ENCODE results near the gene SFMBT2. TPM values are rescaled to one million over a fixed set of nuclear protein-coding genes. Genes with fewer than 3 reads are reported as not detected.

Gene SFMBT2
- total and polyA plus RNA-seq, 2 of the 13 experiments (the other 11 are each of a cell fraction or from before 2014, with no cell fraction given): 0.01 to 0.02 TPM

DNA sequence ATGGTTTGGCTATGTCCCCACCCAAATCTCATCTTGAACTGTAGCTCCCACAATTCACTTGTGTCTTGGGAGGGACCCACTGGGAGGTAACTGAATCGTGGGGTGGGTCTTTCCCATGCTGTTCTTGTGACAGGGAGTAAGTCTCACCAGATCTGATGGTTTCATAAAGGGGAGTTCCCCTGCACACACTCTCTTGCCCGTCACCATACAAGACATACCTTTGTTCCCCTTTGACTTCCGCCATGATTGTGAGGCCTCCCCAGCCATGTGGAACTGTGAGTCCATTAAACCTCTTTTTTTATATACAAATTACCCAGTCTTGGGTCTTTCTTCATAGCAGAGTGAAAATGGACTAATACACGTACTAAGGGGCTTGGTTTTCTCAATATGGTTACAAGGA lies 106.7 kb downstream of the SFMBT2 start (continued):
- TF ChIP-seq NR2F1 (CRISPR knock-in tag; IDR thresholded peaks at IDR 0.05): no peak
- TF ChIP-seq, protein P1, sequence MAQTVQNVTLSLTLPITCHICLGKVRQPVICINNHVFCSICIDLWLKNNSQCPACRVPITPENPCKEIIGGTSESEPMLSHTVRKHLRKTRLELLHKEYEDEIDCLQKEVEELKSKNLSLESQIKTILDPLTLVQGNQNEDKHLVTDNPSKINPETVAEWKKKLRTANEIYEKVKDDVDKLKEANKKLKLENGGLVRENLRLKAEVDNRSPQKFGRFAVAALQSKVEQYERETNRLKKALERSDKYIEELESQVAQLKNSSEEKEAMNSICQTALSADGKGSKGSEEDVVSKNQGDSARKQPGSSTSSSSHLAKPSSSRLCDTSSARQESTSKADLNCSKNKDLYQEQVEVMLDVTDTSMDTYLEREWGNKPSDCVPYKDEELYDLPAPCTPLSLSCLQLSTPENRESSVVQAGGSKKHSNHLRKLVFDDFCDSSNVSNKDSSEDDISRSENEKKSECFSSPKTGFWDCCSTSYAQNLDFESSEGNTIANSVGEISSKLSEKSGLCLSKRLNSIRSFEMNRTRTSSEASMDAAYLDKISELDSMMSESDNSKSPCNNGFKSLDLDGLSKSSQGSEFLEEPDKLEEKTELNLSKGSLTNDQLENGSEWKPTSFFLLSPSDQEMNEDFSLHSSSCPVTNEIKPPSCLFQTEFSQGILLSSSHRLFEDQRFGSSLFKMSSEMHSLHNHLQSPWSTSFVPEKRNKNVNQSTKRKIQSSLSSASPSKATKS (CRISPR knock-in tag; IDR thresholded peaks at IDR 0.05): no peak
- no peak for TF ChIP-seq ZNF510 (CRISPR knock-in tag; IDR thresholded peaks at IDR 0.05; ENCODE audit: low read depth)

DNA sequence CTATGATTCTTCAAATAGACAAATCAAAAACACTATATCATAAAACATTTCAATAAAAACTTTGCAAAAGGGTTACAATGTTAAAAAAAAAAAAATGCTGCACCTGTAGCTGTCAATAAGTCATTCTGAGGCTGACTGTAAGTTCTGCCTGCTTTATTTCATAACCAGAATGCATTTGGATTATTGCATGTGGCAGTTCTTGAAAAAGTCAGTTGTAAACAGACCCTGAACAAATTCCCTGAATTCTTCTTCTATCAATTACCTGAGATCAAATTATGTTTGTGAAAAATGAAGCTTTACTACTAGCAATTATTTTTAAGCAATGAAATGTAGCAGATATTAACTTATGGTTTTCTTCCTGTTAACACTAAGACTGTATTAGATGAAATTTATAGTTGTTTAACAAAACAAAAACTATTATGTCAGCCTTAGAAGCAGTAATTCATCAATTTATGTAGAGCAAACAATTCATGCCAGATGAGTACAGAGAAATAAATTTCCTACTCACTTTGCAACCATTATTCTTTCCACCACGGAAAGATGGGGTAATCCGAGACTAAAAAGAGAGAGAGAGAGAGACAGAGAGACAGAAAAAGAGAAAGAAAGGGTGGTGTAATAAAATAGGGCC lies 107.8 kb downstream of the SFMBT2 start:
- ATAC-seq: no peak
- FAIRE-seq: no peak
- POLR2A ChIA-PET: no interaction called here
- in situ Hi-C loops (cut with HindIII; ENCODE audit: extremely low pct_ligation_motif_present, low pct_unique_long_range_greater_than_20kb) (no loop called here), intact Hi-C loops (cut with micrococcal nuclease; ENCODE audit: unreplicated experiment) (no loop called here)
- no TSS peak for BruUV-seq (replicated peaks)
- Histone ChIP-seq H3K9me3 (ENCODE audit: low read length) (no peaks in the 10 kb centered on the region), H3K27me3 (ENCODE audit: control insufficient read depth in 1 of 2, insufficient read depth in 2 of 2, low read length in 2 of 2) (peaks cover 0 to 17% of the 10 kb centered on the region in 2 experiments; a peak in 1 of 5 replicates), H3K4me2 (ENCODE audit: low read depth, low read length) (no peak overlapping the region), H3K4me1 (ENCODE audit: insufficient read depth, low read length) (no peaks in the 10 kb centered on the region), H3K9ac (ENCODE audit: insufficient read depth, low read depth, low read length) (no peak overlapping the region), H3K27ac (ENCODE audit: extremely low read length, insufficient read depth, low read length) (no peak overlapping the region), H2AFZ (ENCODE audit: low read length) (no peak overlapping the region), H3K4me3 (replicated peaks in 1 of 3; ENCODE audit: insufficient read depth in 1 of 3, low read depth in 2 of 3, low read length in 3 of 3) (no peak overlapping the region), H4K20me1 (ENCODE audit: insufficient read depth, low read length) (no peaks in the 10 kb centered on the region), H3K36me3 (replicated peaks in 1 of 2; ENCODE audit: control insufficient read depth in 1 of 2, insufficient read depth in 2 of 2, low read length in 2 of 2) (no peaks in the 10 kb centered on the region), H3K79me2 (ENCODE audit: insufficient read depth, low read length) (no peaks in the 10 kb centered on the region)
- CTCF ChIA-PET (ENCODE audit: low intra/inter-chr PET ratio, low total read pairs): no interaction called here
- no peak for DNase-seq (ENCODE audit: low spot score)
- 0% methylated on average over 2 of the region's 2 CpGs for WGBS (ENCODE audit: low lambda C conversion rate)
- no peak for TF ChIP-seq MATR3 (CRISPR knock-in tag; IDR thresholded peaks at IDR 0.05)
- TF ChIP-seq, protein P2, sequence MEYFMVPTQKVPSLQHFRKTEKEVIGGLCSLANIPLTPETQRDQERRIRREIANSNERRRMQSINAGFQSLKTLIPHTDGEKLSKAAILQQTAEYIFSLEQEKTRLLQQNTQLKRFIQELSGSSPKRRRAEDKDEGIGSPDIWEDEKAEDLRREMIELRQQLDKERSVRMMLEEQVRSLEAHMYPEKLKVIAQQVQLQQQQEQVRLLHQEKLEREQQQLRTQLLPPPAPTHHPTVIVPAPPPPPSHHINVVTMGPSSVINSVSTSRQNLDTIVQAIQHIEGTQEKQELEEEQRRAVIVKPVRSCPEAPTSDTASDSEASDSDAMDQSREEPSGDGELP (IDR thresholded peaks at IDR 0.05; ENCODE audit: borderline replicate concordance, low read depth): no peak
- no peak for TF ChIP-seq WIZ (CRISPR knock-in tag; IDR thresholded peaks at IDR 0.05)
- TF ChIP-seq ZNF616 (CRISPR knock-in tag; IDR thresholded peaks at IDR 0.05; ENCODE audit: low read depth): no peak
- TF ChIP-seq, protein P3, sequence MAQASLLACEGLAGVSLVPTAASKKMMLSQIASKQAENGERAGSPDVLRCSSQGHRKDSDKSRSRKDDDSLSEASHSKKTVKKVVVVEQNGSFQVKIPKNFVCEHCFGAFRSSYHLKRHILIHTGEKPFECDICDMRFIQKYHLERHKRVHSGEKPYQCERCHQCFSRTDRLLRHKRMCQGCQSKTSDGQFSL (CRISPR knock-in tag; IDR thresholded peaks at IDR 0.05): no peak
- no peak for TF ChIP-seq BCL6 (CRISPR knock-in tag; IDR thresholded peaks at IDR 0.05)
- no peak for TF ChIP-seq ARID2 (CRISPR knock-in tag; IDR thresholded peaks at IDR 0.05; ENCODE audit: borderline replicate concordance)
- TF ChIP-seq, protein P4, sequence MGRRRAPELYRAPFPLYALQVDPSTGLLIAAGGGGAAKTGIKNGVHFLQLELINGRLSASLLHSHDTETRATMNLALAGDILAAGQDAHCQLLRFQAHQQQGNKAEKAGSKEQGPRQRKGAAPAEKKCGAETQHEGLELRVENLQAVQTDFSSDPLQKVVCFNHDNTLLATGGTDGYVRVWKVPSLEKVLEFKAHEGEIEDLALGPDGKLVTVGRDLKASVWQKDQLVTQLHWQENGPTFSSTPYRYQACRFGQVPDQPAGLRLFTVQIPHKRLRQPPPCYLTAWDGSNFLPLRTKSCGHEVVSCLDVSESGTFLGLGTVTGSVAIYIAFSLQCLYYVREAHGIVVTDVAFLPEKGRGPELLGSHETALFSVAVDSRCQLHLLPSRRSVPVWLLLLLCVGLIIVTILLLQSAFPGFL (CRISPR knock-in tag; IDR thresholded peaks at IDR 0.05): no peak
- TF ChIP-seq TCF7L2 (IDR thresholded peaks at IDR 0.05; ENCODE audit: low read depth, low read length): no peak
- TF ChIP-seq RORA (CRISPR knock-in tag; IDR thresholded peaks at IDR 0.05): no peak
- TF ChIP-seq, protein P5, sequence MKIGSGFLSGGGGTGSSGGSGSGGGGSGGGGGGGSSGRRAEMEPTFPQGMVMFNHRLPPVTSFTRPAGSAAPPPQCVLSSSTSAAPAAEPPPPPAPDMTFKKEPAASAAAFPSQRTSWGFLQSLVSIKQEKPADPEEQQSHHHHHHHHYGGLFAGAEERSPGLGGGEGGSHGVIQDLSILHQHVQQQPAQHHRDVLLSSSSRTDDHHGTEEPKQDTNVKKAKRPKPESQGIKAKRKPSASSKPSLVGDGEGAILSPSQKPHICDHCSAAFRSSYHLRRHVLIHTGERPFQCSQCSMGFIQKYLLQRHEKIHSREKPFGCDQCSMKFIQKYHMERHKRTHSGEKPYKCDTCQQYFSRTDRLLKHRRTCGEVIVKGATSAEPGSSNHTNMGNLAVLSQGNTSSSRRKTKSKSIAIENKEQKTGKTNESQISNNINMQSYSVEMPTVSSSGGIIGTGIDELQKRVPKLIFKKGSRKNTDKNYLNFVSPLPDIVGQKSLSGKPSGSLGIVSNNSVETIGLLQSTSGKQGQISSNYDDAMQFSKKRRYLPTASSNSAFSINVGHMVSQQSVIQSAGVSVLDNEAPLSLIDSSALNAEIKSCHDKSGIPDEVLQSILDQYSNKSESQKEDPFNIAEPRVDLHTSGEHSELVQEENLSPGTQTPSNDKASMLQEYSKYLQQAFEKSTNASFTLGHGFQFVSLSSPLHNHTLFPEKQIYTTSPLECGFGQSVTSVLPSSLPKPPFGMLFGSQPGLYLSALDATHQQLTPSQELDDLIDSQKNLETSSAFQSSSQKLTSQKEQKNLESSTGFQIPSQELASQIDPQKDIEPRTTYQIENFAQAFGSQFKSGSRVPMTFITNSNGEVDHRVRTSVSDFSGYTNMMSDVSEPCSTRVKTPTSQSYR (CRISPR knock-in tag; IDR thresholded peaks at IDR 0.05; ENCODE audit: borderline replicate concordance): no peak
- no peak for TF ChIP-seq SUZ12 (IDR thresholded peaks at IDR 0.05; ENCODE audit: low read depth, low read length)
- TF ChIP-seq ZSCAN30 (CRISPR knock-in tag; IDR thresholded peaks at IDR 0.05): no peak

Data from HepG2 (cell line).